Central memory CD8-positive, alpha-beta T cell (primary cell): ENCODE results near the gene LRRC42.
"Not testable (repeated sequence)": the region's sequence is repeated elsewhere in the genome, so short reads cannot be mapped to it uniquely, and the experiment has no call there.

Experiments used
- ATAC-seq: fragments of 150-1000 bp; cut with Tn5 transposase; replicated peaks from 2 replicates; pipeline ENCODE4 v1.10.0; 2022; ENCODE audit warnings: mild to moderate bottlenecking, moderate FRiP score, moderate number of reproducible peaks; ENCODE audit not compliant: poor library complexity, severe bottlenecking; ENCODE audit errors: extremely low read depth
- DNase-seq, 2 donors: peaks; one replicate each; pipeline ENCODE4 v3.0.0; 2021; ENCODE audit warnings: low spot score in 2 of 2
- H3K27ac Mint-ChIP-seq: one replicate; pipeline ENCODE4 v1.8.0; 2022; ENCODE audit warnings: low read depth, mild to moderate bottlenecking, moderate library complexity, mixed read lengths
- H3K27me3 Mint-ChIP-seq: one replicate; pipeline ENCODE4 v1.8.0; 2022; ENCODE audit warnings: mixed read lengths
- H3K36me3 Mint-ChIP-seq: one replicate; pipeline ENCODE4 v1.8.0; 2022; ENCODE audit warnings: mild to moderate bottlenecking, moderate library complexity, mixed read lengths; ENCODE audit not compliant: insufficient read depth
- H3K4me1 Mint-ChIP-seq: one replicate; pipeline ENCODE4 v1.8.0; 2022; ENCODE audit warnings: mixed read lengths
- H3K4me3 Mint-ChIP-seq: one replicate; pipeline ENCODE4 v1.8.0; 2022; ENCODE audit warnings: mild to moderate bottlenecking, moderate library complexity, mixed read lengths
- H3K9me3 Mint-ChIP-seq: one replicate; pipeline ENCODE4 v1.8.0; 2022; ENCODE audit warnings: mixed read lengths

LRRC42 gene

GRCh38 chr1:53964109-53964508 lies 18.0 kb downstream of the LRRC42 start:
- H3K27ac Mint-ChIP-seq: no peak overlapping the region
- H3K4me1 Mint-ChIP-seq: no peaks in the 10 kb centered on the region
- H3K9me3 Mint-ChIP-seq: no peaks in the 10 kb centered on the region
- ATAC-seq (no peak), DNase-seq (no peak)
- no peak overlapping the region for H3K4me3 Mint-ChIP-seq
- H3K27me3 Mint-ChIP-seq: no peaks in the 10 kb centered on the region
- H3K36me3 Mint-ChIP-seq: peaks cover 35% of the 10 kb centered on the region

- H3K9me3 Mint-ChIP-seq: no peaks in the 10 kb centered on the region
- ATAC-seq (no peak), DNase-seq (no peak)
- no peak overlapping the region for H3K27ac Mint-ChIP-seq
- peaks cover 37% of the 10 kb centered on the region for H3K36me3 Mint-ChIP-seq
- no peak overlapping the region for H3K4me3 Mint-ChIP-seq
- no peaks in the 10 kb centered on the region for H3K4me1 Mint-ChIP-seq
- no peaks in the 10 kb centered on the region for H3K27me3 Mint-ChIP-seq
These were observed 20.6 kb downstream of the LRRC42 start for GRCh38 chr1:53966794-53967193.

GRCh38 chr1:53967409-53968124 lies 21.4 kb downstream of the LRRC42 start:
- no peak for DNase-seq
- Mint-ChIP-seq H3K27me3 (no peaks in the 10 kb centered on the region), H3K36me3 (peaks cover 35% of the 10 kb centered on the region), H3K9me3 (no peaks in the 10 kb centered on the region), H3K4me1 (no peaks in the 10 kb centered on the region), H3K4me3 (no peak overlapping the region), H3K27ac (no peak overlapping the region)
- no peak for ATAC-seq

DNA sequence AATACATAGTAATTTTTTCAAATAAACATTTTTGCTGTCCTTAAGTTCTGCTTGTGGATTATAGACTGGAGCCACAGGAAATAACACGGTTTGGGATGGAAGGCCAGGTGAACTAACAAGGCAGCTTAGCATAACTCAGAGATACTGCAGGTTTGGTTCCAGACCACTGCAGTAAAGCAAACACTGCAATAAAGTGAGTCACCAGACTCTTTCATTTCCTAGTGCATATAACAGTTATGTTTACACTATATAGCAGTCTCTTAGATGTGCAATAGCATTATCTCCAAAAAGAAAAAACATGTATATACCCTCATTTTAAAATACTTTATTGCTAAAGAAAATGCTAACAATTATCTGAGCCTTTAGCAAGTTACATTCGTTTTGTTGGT lies 22.0 kb downstream of the LRRC42 start:
- no peak overlapping the region for H3K4me3 Mint-ChIP-seq
- H3K4me1 Mint-ChIP-seq: no peaks in the 10 kb centered on the region
- H3K36me3 Mint-ChIP-seq: peaks cover 35% of the 10 kb centered on the region
- H3K9me3 Mint-ChIP-seq: no peaks in the 10 kb centered on the region
- DNase-seq (no peak), ATAC-seq (no peak)
- no peak overlapping the region for H3K27ac Mint-ChIP-seq
- H3K27me3 Mint-ChIP-seq: no peaks in the 10 kb centered on the region

DNA sequence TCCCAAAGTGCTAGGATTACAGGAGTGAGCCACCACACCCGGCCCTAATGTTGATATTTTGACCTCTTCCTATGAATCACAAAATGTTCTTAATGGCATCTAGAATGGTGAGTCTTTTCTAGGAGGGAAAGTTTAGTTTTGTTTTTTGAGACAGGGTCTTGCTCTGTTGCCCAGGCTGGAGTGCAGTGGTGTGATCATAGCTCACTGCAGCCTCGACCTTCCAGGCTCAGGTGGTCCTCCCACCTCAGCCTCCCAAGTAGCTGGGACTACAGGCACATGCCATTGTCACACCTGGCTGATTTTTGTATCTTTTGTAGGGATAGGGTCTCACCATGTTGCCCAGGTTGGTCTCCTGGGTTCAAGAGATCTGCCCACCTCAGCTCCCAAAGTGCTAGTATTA lies 23.2 kb downstream of the LRRC42 start:
- H3K4me1 Mint-ChIP-seq, H3K9me3 Mint-ChIP-seq, H3K27ac Mint-ChIP-seq, DNase-seq, H3K4me3 Mint-ChIP-seq, ATAC-seq, H3K27me3 Mint-ChIP-seq: not testable (repeated sequence)
- H3K36me3 Mint-ChIP-seq: peaks cover 36% of the 10 kb centered on the region

GRCh38 chr1:53971718-53972117 lies 25.6 kb downstream of the LRRC42 start:
- DNase-seq (no peak), ATAC-seq (no peak)
- Mint-ChIP-seq H3K36me3 (peaks cover 24% of the 10 kb centered on the region), H3K4me3 (no peak overlapping the region), H3K27ac (no peak overlapping the region), H3K27me3 (no peaks in the 10 kb centered on the region), H3K4me1 (no peaks in the 10 kb centered on the region), H3K9me3 (no peaks in the 10 kb centered on the region)

DNA sequence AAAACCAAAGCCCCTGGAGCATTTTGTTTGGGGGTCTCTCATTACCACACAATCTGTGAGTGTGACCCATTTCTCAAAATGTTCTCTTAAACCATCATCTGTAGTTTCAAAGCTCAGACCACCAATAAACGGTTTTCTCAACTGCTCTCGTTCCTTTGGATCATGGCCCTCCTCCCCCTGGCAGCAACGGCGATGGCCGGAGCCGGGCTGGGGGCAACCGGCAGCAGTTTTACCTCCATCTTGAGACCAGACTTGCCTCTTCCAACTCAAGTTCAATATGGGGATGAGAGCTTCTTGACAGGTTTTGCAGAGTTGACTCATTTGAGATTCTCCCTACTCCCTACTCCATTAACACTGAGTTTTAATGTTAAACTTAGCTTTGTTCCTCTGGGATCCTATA lies 29.7 kb downstream of the LRRC42 start:
- no peak overlapping the region for H3K4me3 Mint-ChIP-seq
- H3K4me1 Mint-ChIP-seq: no peaks in the 10 kb centered on the region
- H3K9me3 Mint-ChIP-seq: no peaks in the 10 kb centered on the region
- DNase-seq: no peak
- no peak for ATAC-seq
- no peak overlapping the region for H3K27ac Mint-ChIP-seq
- peaks cover 11% of the 10 kb centered on the region for H3K27me3 Mint-ChIP-seq
- peaks cover 5% of the 10 kb centered on the region for H3K36me3 Mint-ChIP-seq

DNA sequence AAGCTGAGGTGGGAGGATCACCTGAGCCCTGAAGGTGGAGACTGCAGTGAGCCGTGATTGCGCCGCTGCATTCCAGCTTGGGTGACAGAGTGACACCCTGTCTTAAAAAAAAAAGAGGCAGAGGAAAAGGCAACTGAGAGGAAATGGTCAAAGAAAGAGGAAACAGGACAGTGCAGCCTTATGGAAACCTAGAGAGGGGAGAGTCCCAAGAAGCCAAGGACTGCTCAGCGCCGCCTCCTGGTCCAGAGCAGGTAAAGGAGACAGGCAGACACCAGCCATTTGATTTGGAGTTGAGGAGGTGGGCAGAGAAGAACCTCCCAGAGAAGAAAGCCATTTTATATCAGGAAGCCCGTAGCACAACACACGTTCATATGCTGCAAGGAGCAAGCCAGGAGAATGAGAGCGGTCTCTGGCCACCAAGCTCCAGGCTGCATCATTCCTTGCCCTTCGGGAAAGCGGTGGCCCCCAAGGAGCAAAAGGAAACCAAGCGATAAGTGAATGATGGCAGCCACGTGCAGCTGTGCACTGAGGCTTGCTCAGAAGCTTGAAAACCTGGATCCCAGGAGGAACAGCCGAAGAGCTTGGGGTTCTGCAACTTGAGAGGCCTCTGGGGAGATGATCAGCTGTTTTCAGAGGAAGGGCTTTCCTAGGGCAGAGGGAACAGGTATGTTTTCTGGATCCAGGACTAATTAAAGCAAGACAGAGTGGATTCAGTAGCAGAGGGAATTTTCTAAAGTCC lies 33.7 kb downstream of the LRRC42 start:
- H3K4me1 Mint-ChIP-seq: no peaks in the 10 kb centered on the region
- no peaks in the 10 kb centered on the region for H3K9me3 Mint-ChIP-seq
- ATAC-seq (no peak), DNase-seq (no peak)
- H3K36me3 Mint-ChIP-seq: no peaks in the 10 kb centered on the region
- H3K27me3 Mint-ChIP-seq: peaks cover 11% of the 10 kb centered on the region
- H3K27ac Mint-ChIP-seq: no peak overlapping the region
- no peak overlapping the region for H3K4me3 Mint-ChIP-seq

DNA sequence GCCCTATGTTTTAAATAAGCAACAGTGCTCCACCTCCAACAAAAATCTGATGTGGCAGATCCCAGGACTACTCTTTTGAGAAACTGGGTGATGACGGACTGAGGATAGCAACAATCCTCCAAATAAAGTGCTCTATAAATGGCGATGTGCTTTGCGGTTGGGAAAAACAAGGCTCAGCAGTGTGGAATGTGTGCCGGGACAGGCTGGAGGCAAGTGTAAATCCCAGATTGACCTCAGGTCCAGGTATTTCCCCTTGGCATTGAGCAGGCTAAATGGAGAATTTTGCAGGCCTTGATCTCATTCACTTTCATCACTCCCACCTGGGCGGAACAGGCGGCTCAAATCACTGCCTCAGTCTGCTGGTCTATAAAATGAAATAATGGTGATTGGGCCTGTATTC lies 35.1 kb downstream of the LRRC42 start:
- DNase-seq (no peak), ATAC-seq (no peak)
- Mint-ChIP-seq H3K4me1 (no peaks in the 10 kb centered on the region), H3K27me3 (peaks cover 11% of the 10 kb centered on the region), H3K27ac (no peak overlapping the region), H3K9me3 (no peaks in the 10 kb centered on the region), H3K36me3 (no peaks in the 10 kb centered on the region), H3K4me3 (no peak overlapping the region)

- DNase-seq (no peak), ATAC-seq (no peak)
- Mint-ChIP-seq H3K4me1 (no peaks in the 10 kb centered on the region), H3K27me3 (peaks cover 11% of the 10 kb centered on the region), H3K9me3 (no peaks in the 10 kb centered on the region), H3K4me3 (no peak overlapping the region), H3K36me3 (no peaks in the 10 kb centered on the region), H3K27ac (no peak overlapping the region)
These were observed 36.0 kb downstream of the LRRC42 start for GRCh38 chr1:53982034-53982762.

GRCh38 chr1:53982763-53983104 lies 36.6 kb downstream of the LRRC42 start:
- DNase-seq: no peak
- Mint-ChIP-seq H3K36me3 (no peaks in the 10 kb centered on the region), H3K4me1 (no peaks in the 10 kb centered on the region)

DNA sequence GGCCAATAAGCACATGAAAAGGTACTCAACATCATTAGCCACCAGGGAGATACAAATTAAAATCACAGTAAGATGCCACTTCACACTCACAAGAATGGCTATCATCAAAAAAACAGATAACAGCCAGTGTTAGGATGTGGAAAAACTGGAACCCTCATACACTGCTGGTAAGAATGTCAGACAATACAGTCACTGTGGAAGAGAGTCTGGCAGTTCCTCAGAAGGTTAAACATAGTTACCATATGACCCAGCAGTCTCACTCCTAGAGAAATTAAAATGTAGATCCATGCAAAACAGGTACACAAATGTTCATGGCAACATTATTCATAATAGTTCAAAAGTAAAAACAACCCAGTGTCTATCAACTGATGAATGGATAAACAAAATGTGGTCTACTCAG lies 38.6 kb downstream of the LRRC42 start:
- Mint-ChIP-seq H3K4me3 (no peak overlapping the region), H3K27me3 (peaks cover 5% of the 10 kb centered on the region), H3K27ac (no peak overlapping the region), H3K36me3 (no peaks in the 10 kb centered on the region), H3K4me1 (no peaks in the 10 kb centered on the region), H3K9me3 (no peaks in the 10 kb centered on the region)
- ATAC-seq (no peak), DNase-seq (no peak)

More at GRCh38 chr1:53982763-53983104, 36.6 kb downstream of the LRRC42 start:
- Mint-ChIP-seq H3K27ac (no peak overlapping the region), H3K27me3 (peaks cover 11% of the 10 kb centered on the region), H3K9me3 (no peaks in the 10 kb centered on the region), H3K4me3 (no peak overlapping the region)
- no peak for ATAC-seq

DNA sequence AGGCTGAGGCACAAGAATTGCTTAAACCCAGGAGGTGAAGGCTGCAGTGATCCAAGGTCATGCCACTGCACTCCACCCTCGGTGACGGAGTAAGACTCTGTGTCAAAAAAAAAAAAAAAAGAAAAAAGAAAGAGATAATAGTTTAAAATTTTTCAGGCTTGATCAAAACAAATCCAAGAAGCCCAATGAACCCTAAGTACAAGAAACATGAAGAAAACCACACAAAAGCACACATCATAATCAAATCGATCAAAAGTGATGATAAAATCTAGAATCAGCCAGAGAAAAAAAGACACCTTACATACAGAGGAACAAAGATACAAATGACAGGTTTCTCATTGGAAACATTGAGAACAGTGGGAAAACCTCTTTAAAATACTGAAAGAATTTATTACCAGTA lies 40.3 kb downstream of the LRRC42 start:
- DNase-seq: no peak

More for the DNA sequence above, 40.3 kb downstream of the LRRC42 start:
- Mint-ChIP-seq H3K9me3 (no peaks in the 10 kb centered on the region), H3K4me3 (no peak overlapping the region), H3K36me3 (no peaks in the 10 kb centered on the region), H3K27ac (no peak overlapping the region), H3K4me1 (no peaks in the 10 kb centered on the region), H3K27me3 (no peaks in the 10 kb centered on the region)
- no peak for ATAC-seq
